HG03095 (cell line): Measurements from ENCODE around the gene HAUS2.
"Not testable (repeated sequence)": the region's sequence is repeated elsewhere in the genome, so short reads cannot be mapped to it uniquely, and the experiment has no call there.

Source experiments
- ATAC-seq: cut with Tn5 transposase; IDR thresholded peaks from one replicate; pipeline ENCODE4 v1.9.1; 2021; ENCODE audit warnings: moderate library complexity; ENCODE audit not compliant: unreplicated experiment

The HAUS2 gene

DNA sequence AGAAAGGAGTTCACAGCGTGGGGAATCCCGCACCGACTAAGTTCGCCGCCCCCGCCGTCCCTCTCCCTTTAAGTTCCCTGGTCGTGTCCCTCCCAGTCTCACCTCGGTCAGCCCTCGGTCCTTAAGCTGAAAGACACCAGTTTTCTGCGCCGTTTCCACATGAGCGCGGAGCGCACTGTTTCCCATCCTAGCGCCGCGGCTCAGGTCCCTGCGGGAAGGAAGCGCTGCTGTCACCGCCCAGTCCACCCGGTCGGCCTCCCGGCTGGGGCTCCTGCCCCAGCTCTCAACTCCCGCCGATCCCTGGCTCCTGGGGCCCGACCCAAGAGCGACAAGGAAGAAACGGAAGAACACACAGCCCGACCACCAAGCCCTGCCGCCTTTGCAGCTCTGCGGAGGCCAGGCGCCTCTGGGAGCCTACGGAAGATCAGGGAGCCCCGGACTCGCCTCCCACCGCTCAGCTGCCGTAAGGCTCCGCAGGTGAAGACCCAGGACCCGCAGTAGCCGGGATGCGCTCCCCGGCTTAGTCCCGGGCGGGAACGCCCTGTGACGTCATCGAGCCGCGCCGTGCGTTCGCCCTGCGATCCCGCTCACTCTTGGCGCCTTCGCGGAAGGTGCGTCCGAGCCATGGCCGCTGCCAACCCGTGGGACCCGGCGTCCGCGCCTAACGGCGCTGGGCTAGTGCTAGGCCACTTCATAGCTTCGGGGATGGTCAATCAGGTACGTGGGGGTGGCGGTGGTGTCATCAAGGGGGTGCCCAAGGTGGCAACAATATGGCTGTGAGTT, at the start of gene HAUS2, which contains the start of gene LRRC57:
HAUS2 (plus strand) TSS at position 590 of the 783 bp plus-strand sequence; CDS start at position 625, 35 bp downstream.
LRRC57 (minus strand) TSS at position 545 of the 783 bp plus-strand sequence; CDS start at position 186, 359 bp downstream.
- ATAC-seq, result peak; percentile 71

DNA sequence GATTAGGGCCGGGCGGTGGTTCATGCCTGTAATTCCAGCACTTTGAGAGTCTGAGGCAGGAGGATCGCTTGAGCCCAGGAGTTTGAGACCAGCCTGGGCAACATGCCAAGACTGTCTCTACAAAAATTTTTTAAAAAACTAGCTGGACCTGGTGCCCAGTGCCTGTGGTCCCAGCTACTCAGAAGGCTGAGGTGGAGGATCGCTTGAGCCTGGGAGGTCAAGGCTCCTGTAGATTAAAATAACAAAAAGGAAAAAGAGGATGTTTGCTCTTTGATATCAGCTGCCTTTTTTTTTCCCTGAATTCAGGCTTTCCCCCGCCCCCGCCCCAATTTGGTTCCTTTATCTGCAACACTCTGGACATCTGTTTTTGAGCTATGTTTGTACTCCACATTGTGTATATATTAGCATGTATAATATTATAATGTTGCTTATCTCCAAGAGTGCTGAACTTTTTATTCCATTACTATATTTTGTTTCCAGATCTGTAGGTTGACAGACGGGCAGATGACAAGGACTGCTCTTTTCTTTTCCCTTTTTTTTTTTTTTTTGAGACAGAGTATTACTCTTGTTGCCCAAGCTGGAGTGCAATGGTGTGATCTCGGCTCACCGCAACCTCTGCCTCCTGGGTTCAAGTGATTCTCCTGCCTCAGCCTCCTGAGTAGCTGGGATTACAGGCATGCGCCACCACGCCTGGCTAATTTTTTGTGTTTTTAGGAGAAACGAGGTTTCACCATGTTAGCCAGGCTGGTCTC, 48.6 kb upstream of the HAUS2 start:
- no peak for ATAC-seq

DNA sequence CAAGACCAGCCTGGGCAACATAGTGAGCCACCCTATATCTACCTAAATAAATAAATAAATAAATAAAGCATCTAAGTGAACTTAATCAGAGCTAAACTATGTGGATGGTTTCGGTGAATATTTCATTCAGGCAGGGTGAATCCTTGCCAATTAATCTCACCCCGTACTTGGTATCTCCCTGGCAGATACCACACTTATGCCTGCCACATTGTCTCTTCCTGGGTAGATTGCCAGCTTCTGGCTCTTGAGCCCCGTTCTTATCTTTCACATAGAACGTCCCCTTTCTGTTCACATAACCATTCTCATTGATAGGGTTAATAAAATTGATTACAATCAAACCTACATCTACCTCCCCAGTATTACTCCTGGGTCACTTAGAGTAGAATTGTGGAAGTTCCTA, 46.2 kb upstream of the HAUS2 start:
- ATAC-seq, result no peak

DNA sequence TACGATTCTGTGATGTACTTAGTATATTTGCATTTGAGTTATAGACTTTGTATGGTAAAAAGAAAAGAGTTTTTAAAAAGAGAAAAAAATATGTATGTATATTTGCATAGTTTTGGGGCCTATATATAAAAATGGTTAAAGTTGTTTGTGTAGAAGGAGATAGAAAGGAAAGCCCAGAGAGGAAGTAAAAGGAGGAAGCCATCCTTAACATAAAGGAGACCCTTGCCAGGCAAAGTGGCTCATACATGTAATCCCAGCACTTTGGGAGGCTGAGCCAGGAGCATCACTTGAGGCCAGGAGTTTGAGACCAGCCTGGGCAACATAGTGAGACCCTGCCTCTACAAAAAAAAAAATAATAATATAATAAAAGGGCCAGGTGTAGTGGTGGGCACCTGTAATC, 44.8 kb upstream of the HAUS2 start:
- ATAC-seq, result no peak

DNA sequence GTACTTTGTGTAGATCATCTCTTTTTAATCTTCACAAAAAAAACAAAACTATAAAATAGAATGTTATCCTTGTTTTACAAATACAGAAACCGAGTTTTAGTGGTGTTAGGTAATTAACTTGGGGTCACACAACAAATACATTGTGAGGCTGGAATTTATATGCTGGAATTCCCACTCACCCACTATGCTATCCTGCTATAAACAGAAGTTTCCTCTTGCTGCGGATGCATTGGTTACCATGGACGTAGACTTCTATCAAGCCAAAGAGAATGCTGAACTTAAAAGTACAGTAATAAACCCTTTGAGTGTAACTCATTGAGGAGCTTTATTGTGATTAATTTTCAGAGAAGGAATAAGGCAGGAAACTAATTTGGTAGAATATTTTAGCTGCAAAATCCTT, 44.0 kb upstream of the HAUS2 start:
- ATAC-seq, result no peak

DNA sequence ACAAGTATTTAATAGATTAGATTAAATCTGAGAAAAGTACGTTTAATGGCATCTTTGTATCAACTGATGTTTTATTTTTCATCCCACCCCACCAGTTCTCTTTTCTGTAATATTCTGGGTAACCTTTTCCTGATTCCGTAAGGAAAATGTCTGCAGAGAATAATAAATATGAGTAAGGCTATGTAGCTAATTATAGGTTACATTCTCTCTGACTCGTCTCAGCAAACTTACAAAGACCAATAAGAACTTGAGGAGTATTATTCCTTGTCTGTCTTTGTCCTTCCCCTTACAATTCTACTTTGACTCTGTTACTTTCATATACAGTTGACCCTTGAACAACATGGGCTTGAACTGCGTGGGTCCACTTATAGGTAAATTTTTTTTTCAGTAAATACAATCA, 41.1 kb upstream of the HAUS2 start:
- no peak for ATAC-seq

DNA sequence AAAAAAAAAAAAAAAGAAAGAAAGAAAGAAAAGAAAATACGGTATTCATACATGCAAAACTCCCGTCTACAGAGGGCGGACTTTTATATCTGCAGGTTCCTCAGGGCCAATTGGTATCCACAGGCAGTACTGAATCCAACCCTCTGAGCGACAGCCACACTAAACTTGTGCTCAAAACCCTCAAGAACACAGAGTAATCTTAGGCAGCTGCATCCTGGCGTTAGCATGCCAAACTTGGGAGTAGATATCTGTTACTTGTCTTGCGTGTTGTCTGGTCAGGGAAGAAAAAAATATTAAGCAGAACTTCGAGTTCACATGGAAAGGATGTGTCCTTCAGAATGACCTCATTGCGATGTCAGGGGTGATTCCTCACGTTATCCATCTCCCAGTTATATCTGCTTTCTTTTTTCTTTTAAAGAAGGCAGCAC, 40.4 kb upstream of the HAUS2 start:
- no peak for ATAC-seq

DNA sequence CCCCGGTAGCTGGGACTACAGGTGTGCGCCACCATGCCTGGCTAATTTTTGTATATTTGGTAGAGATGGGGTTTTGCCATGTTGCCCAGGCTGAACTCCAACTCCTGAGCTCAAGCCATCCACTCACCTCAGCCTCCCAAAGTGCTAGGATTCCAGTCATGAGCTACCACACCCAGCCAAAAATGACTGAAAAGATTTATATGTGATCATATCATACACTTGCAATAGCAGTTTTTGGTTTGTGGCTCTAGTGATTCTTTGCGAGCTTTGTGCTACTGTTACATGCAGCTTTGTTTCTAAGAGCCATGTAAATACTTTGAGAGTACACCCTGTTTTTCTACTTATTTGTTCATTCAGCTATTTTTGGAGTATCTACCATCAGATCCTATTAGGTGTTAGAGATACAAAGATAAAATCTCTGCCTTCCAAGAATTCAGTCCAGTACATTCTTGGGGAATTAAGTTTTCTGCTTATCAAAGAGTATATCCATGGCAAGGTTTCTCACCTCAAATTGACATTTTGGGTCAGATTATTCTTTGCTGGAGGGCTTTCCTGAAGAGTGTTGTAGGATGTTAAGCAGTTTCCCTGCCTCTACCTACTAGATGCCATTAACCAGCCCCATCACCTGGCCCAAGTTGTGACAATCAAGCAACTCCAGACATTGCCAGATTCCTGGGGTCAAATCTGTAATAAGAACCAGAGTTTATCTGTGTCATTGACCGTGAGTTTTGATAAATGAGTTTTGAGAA, 38.2 kb upstream of the HAUS2 start:
- ATAC-seq, result no peak

DNA sequence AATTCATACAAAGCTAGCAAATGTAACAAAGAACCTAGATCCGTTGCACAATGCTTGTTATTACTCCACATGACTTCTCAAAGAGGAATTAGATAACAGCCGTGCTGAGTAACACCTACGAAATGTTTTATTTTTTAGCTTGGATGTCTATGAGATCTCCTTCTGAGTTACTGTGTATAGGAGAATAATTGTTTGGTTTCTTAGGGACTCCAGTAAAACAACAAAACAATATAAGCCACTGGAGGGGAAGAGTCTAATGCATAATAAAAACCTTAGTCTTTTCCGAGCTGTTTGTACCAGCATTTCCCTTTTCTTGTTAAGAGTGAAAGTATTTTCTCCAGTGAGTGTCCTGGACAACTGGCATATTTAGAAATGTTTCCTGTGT, 37.6 kb upstream of the HAUS2 start:
- ATAC-seq, result no peak

DNA sequence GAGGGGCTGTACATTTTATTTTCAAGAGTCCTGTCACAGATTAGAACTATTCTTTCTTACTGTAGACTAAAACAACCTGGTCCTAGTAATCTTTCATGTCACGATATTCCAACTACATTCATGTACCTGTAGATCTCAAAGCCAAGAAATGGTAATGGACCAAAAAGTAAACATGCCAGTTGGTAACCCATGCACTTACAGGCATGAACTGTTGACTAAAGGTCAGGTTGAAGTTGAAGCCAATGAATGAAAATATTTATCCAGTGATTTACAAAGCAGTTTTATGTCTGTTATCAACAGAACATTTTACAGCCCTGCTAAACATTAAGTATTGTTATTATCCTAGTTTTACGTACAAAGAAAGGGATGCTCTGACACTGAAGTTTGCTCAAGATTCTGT, 25.3 kb upstream of the HAUS2 start:
- no peak for ATAC-seq

DNA sequence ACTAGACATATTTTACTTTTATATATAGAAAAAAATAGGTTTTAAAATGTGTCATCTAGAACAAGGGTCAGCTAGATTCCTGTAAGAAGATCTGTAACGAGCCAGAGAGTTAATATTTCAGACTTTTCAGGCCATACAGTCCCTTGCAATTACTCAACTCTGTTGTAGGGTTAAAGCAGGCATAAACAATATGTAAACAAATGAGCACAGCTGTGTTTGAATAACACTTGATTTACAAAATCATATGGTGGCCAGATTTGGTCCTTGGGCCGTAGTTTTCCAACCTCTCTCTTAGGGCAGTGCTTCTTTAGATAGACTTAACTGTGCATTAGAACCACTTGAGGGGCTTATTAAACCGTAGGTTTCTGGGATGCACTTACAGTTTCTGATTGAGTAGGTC, 19.7 kb upstream of the HAUS2 start:
- no peak for ATAC-seq

DNA sequence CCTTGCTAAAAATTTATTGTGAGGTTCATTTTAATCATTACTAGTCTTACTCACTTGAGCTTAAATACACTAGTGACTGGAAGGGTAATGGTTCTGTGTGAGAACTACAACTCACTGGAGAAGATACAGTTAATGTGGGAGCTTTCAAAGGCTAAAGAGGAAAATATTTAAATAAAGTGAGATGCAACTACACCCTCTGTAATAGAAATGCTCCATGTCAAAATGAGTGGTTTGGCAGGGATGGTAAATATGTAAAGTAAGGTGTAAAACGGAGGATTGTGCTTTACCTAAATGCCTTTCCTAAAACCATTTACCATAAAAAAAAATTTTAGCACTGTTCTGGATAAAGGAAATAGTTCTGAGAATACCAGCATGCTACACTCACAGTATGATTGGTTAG, 15.4 kb upstream of the HAUS2 start:
- ATAC-seq, result no peak

DNA sequence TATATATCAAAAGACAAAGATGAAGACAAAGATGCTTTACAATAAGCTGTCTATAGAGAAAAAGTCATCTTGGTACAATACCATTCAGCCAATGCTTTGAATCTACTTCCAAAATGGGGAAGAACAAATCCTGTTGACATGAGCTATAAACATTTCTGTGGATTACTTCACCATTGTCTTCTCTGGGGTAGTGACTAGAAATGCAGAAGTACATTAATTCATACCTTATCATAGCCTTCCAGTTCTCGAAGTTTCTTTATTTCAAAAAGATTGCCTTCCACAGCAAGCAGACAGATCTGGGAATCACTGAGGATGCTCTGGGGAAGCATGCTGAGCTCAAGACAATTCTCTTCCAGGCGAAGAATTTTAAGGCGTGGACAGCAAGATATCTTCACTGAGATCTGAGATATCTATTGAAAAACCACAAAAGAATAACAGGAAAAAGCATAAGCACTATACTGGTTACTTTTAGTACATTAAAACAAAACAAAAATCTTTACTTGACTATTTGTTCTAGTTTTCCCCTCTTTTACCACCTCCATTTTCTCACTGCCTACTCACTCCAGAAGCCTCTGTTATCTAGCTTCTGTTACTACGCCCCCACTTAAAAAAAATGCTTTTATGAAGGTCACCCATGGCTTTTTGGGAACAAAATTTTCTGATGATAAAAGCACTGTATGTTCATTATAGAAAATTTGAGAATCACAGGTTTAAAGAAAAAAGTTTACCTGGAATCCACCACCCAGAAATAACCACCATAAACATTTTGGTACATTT, 3.6 kb upstream of the HAUS2 start:
- no peak for ATAC-seq

DNA sequence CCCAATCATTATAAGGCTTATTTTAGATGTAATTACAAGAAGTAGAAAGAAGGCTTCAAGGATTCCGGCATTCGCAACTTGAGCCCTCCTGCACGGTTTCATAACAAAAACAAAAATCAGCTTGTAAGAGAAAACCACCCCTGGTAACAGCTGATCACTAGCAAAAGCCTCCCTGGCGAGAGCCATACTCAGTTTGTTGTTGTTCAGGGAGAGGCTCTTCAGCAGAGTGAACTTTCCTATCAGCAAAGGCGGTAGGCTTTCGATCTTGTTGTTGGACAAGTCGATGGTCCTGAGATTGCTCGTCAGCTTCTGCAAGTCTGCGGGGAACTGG, 755 bp upstream of the HAUS2 start:
- no peak for ATAC-seq

DNA sequence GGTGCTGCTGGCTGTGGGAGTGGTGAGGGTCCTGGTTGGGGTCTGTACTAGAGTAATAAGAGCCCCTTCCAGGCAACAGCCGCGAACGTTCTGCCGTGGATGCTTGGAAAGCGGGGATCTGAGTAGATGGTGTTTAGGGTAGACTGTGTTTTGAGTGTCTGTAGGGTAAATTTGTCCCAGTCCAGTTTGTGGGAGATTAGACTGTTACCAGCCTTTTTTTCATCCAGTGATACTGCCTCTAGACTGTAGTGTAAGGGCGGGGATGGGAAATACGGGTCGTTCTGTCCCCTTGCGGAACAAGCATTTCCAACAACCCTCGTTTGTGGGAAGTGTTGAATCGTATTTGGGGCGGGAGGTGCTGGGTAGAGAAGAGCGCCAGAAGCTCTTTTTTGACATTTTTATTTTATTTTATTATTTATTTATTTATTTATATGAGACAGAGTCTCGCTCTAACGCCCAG, 424 bp downstream of the HAUS2 start:
- peak; percentile 25 for ATAC-seq

DNA sequence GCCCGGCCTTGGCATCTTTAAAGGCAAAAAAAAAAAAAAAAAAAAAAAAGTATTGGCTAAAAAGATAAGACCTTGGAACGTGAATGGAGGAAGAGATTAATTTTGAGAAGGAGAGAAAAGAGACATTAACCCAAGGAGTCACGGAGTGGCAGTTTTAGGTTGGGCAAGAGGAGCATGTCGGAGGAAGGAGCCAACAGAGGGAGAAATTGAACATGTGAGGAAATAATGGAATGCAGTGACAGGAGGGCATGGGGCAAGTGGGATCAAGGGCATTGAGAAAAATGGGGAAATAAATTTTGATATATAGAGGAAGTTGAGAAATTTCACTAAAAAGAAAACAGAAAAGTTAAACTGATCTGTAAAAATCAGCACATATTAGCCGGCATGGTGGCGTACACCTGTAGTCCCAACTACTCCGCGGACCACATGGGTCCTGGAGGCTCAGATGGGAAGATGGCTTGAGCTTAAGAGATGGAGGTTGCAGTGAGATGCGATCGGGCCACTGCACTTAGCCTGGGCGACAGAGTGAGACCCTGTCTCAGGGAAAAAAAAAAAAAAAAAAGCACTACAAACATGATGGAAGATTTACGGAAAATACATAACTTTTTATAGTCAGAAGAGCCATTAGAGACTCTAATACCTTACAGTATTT, 1.2 kb downstream of the HAUS2 start:
- ATAC-seq, result no peak

DNA sequence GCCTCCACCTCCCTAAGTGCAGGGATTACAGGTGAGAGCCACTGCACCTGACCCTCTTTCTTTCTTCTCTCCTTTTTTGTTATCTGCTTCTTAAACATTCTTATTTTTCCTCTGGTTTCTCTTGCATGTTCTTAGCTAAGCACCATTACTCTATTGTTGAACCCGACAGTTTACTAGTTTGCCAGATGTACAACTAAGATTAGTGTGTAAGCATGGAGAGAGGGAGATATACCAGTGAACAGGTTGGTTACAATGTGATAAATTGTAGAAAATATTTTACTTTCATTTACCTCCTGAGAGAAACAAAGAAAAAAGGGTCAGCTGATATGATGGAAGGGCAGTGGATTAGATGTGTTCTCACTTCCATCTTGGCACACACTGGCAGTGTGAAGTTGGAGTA, 4.9 kb downstream of the HAUS2 start:
- no peak for ATAC-seq

DNA sequence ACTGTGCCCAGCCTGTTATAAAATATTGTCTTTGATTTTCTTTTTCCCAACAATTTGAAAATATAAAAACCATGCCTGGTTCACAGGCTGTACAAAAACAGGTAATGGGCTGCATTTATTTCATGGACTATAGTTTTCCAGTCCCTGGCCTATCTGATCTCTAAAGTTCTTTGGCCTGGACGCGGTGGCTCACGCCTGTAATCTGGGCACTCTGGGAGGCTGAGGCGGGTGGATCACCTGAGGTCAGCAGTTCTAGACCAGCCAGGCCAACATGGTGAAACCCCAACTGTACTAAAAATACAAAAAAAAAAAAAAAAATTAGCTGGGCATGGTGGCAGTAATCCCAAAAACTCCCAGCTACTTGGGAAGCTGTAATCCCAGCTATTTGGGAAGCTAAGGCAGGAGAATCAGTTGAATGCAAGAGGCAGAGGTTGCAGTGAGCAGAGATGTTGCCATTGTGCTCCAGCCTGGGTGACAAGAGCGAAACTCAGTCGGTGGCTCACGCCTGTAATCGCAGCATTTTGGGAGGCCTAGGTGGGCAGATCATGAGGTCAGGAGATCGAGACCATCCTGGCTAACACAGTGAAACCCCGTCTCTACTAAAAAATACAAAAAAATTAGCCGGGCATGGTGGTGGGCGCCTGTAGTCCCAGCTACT, 8.0 kb downstream of the HAUS2 start:
- ATAC-seq, result not testable (repeated sequence)

DNA sequence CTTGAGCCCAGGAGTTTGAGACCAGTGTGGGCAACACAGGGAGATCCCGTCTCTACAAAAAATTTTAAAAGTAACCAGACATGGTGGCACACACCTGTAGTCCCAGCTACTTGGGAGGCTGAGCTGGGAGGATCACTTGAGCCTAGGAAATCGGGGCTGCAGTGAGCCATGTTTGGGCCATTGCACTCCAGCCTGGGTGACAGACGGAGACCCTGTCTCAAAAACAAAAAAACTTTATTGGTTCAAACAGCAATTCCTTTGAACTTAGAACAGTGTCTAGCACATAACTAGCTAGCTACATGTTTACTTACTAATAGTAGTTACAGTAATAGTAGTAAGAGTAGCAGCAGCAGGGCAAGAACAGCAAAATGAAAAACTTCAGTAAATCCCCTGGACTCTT, 10.1 kb downstream of the HAUS2 start:
- no peak for ATAC-seq
